HG03139 (cell line): ENCODE measurements around the gene HARBI1.

Experiments used
- ATAC-seq: cut with Tn5 transposase; IDR thresholded peaks from one replicate; pipeline ENCODE4 v1.9.1; 2021; ENCODE audit not compliant: unreplicated experiment

The HARBI1 gene, protein sequence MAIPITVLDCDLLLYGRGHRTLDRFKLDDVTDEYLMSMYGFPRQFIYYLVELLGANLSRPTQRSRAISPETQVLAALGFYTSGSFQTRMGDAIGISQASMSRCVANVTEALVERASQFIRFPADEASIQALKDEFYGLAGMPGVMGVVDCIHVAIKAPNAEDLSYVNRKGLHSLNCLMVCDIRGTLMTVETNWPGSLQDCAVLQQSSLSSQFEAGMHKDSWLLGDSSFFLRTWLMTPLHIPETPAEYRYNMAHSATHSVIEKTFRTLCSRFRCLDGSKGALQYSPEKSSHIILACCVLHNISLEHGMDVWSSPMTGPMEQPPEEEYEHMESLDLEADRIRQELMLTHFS

DNA sequence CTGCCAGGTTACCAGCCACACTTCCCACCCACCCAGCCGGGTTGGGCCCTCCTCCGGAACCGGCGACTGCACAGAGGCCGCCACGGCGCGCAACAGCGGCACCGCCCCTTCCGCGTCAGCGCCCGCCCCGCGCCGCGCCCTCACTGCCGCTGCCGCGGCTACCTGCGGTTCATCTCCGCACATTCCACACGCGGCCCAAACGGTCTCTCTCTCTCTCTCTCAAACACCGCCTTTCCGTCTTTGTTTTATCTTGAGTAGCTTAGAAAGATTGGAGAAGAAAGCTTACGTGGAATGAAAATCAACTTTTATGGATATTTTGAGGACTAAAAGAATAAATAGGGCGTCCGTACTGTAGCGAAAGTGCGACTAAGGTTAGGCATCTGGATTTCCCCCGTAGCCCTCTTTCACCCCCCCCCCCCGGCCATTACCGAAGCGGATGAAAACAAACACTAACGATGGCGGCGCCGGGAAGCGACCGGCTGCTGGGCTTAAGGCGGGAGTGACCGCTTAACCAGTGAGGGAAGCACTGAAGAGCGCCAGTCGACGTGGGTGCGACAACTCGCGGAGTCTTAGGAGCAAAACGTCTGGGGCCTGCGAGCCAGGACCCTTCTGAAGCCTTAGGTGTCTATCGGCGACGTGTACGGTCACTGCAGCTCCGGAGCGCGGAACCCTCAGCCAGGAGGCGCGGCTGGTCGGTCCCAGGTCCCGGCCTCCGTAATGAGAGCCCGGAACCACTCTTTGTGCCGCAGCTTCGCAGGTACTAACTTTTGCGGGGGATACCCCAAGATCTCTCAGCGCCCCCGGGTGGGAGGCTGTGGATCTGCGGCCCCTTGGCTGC is at the start of gene HARBI1, which contains the start of gene ATG13:
HARBI1 (minus strand) TSS at position 94 of the 838 bp plus-strand sequence. CDS start 990 bp downstream, outside the sequence.
ATG13 (plus strand) TSS at position 420 of the 838 bp plus-strand sequence. CDS start 26,739 bp downstream, outside the sequence.
- peak; percentile 95 for ATAC-seq

DNA sequence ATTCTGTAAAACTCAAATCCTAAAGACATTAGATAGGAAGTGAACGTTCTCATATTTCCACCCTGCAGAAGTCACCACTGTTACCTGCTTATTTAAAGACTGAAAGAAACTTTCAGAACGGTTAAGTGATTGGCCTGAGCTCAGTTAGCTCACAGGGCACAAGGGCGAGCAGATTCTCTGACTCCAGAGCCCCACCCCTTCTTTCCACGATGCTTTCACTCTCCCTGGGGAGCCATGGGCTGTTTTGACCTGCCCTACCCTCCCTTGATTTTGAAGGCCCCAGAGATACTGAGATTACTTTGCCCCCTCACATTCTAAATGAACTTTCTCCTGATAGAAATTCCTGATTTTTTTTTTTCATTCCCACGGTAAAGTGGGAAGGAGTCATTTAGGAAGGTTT is 49.5 kb upstream of the HARBI1 start:
- ATAC-seq = no peak

DNA sequence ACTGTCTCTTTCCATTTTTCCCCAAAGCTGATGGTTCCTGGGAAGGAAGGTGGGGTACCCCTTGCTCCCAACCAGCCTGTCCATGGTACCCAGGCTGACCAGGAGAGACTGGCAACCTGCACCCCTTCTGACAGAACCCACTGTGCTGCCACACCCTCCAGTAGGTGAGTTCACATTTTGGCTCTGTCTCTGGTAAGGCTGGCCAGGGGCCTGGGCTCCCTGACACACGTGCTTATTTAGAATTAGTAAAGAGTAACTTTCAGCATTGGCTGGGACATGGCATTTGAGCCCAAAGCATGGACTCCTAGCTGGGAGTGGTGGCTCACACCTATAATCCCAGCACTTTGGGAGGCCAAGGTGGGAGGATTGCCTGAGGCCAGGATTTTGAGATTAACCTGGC is 48.3 kb upstream of the HARBI1 start:
- no peak for ATAC-seq

DNA sequence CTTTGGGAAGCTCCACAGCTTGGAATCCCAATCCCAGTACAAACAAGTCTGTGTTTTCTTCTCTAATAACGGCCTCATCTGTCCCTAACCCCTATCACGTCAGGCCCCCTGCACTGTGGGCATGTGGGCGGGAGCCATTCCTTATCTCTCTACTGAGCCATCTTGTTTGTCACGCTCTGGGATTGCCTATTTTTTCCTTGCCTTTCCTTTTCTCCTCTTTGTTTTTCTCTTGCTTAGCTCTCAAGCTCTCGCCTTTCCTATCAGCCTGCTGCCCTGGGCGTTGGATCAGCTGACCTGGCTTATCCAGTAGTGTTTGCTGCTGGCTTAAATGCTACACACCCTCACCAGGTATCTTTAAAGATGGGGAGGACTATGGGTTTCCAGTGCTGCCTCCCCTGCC is 47.6 kb upstream of the HARBI1 start:
- ATAC-seq = no peak

DNA sequence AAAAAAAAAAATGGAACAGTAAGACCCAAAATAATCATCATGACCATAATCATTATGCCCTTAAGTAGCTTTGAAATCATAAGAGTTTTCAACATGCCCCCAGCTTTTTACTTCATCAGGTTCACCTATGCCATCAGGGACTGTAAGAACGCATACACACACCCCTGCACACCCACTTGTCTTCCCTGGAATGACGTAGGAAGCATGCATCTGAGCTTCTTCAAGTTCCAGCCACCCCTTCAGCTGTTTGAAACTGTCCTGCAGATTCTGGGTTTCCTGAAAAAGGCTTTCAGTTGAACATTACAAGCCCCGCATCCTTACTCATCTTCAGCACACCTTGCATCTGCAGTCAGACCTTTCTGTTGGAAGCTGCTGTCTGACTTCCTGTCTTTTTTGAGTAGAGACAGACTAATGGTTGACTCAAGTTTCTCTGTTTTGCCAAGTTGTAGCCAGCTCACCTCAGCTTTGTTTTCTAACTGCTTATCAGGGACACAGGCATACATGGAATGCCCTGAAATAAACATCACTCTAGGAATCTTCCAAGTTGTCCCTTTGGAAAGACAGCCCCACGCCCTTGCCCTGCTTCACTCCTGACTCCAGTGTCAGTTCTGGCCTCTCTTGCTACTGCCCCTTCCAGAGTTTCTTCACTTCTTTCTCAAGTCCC is 46.4 kb upstream of the HARBI1 start:
- no peak for ATAC-seq

DNA sequence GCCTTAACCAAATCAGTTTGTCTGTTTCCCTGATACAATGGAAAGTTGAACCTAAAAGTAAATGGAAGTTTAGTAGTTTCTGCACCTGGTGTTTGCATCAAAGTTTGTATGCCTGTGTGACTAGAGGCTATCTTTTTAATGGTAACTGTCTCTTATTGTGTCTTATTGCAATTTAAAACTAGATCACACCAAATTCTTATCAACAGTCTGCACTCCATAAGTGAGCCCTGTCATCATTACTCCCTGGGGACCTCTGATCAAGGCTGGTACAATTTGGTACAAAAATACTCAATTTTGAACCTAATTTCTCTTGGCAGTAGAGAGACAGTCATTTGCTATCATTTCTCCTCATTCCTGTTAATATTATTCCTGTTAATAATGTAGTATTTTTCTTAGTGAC is 45.3 kb upstream of the HARBI1 start:
- ATAC-seq = no peak

DNA sequence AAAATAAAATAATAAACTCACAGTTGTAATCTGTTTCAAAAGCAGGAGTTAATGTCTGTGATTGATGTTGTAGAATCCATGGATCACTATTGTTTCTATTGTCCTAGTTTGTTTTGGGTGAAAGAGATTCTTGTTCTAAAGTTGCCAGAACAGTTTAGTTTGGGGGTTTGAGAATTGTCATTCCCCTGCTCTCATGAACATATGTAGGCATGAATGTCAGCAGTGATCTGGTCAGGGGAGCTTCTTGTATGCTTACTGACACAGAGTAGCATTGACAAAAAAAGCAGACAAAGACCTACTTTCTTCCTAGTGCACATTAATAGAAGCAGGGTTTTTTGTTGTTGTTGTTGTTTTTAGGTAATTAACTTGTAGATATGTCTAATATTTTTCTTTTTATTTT is 44.8 kb upstream of the HARBI1 start:
- ATAC-seq = no peak

DNA sequence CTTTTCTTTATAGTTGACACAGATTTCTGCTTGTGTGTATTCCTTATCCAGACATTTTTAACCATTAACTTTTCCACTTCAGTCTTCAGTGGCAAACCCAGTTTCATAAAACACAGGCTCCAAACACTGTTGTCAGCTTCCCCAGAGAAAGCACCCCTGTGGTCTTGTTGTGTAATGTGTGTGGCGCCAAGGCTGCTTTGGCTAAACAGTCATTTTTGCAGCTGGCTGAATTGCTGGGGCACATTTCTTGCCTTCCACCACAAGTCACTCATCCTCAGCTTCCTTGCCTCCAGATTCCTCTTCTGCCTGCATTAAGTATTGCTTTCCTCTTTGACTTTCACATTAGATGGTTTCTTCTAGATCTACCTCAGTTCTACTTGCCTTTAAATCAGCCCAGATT is 42.9 kb upstream of the HARBI1 start:
- no peak for ATAC-seq

DNA sequence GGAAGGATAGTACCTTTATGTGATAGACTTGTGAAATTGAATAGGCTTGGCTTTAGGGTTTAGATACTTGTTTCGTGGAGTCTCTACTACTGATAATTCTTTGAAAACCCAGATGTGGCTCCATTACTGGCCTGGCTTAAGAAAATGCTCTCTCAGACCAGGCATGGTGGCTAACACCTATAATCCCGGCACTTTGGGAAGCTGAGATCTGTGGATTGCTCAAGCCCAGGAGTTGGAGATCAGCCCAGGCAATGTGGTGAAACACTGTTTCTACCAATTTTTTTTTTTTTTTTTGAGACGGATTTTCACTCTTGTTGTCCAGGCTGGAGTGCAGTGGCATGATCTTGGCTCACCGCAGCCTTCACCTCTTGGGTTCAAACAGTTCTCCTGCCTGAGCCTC is 41.2 kb upstream of the HARBI1 start:
- no peak for ATAC-seq

DNA sequence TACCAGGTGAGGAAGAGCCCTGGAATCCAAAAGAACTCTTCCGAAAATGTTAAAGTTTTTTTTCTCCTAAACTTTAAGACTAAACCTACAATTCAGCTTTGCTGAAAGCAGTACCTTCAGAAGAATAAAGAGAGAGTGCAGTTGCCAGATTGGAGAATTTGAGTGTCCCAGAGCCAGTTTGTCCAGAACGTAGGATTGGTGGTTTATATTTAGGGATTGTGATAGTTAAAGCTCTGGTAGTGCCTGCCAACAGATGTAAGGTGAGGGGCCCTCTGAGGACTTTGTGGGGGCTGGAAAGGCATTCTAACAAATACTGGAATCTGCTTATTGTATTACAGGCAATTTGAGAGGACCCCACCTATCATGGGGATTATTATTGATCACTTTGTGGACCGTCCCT is 40.2 kb upstream of the HARBI1 start:
- ATAC-seq = no peak

DNA sequence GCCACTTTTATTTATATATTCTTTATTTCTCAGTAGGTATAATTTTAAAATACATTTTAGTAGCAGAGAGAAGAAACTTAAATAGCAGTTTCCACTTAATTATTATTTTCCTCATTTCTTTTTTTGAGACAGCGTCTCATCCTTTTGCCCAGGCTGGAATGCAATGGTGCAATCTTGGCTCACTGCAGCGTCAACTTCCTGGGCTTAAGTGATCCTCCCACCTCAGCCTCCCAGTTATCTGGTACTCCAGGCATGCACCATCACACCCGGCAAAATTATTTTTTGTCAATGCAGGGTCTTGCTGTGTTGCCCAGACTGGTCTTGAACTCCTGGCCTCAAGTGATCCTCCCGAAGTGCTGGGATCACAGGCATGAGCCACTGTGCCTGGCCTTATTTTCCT is 38.6 kb upstream of the HARBI1 start:
- ATAC-seq = no peak

DNA sequence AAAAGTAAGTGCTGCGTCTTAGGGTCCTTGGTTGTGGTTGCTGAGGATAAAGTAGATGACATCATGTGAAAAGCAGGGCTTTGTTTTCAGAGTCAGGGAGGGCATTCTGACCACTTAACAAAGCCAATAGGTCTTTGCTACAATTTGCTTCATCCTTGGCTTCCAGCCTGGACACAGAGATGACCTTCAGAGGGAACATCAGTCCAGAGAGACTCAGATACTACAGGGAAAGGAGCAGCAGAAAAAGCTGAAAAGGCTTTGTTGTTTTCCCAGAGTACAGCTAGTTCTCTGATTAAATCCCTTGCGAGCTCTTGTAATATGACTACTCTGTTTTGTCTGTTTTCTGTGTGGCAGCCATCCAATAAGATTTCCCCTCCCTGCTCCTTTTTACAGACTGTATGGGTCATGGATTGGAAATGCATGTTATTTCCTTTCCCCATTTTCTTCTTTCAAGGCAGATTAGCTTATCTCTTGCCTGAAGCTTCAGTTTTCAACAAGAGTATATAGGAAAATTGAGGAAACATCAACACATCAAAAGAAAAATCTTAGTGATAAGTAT is 32.2 kb upstream of the HARBI1 start:
- no peak for ATAC-seq

DNA sequence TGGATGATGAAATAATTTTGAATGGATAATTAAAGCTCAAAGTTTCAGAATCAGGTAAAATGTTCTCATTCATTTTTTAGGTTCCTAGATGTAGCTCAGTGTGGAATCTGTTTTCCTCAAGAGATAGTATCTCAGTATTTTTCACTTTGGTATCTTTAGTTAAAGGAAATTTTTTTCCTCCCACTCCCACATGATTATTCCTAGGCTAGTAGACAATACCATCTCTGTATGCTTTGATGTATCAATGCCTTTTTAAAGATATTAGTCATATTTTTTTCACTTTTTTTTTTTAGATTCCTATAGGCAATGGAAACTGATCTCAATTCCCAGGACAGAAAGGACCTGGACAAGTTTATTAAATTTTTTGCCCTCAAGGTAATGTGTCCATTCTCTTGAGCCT is 27.0 kb upstream of the HARBI1 start:
- no peak for ATAC-seq

DNA sequence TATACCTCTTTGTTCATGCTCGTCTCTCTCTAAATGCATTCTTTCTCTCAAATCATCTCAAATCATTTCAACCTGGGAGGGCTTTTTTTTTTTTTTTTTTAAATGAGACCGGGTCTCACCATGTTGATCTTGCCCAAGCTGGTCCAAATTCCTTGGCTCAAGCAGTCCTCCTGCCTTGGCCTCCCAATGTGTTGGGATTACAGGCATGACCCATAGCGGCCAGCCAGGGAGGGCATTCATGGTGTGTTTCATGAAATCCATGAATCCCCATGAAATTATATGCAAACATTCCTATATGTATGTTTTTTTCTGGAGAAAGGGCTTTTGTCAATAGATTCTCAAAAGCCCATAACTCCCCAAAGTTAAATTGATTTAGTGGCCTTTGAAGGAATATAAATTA is 26.5 kb upstream of the HARBI1 start:
- ATAC-seq = no peak

DNA sequence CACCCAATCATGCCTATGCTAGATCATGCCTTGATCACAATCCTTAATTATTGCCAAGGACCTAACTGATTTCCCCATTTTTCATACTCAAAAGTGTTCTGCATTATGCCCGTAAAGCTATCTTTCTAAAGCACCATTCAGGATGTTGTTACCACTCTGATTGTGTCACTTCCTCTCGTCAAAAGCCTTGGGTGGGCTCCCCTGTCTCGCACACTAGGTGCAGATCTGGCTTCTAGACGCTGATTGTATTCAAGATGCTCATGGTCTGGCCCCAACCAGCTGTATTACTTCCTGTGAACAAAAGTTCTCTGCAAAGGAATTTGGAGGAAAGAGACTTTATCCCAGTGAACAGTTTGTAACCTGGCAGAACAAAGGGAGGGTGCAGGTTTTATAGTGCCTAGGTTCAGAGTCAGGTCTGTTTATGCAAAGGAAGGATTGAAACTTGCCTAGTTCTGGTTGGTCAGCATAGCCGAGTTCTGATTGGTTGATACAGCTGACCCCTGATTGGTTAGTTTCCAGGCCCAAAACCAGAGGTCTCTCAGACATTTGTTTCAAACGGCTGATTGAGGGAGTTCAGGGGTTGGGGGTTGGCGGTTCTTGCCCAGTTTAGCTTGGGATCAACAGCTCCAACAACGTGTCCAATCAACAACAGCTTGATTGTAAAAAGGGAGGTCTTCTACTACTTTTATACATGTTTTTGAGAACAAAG is 25.8 kb upstream of the HARBI1 start:
- no peak for ATAC-seq

DNA sequence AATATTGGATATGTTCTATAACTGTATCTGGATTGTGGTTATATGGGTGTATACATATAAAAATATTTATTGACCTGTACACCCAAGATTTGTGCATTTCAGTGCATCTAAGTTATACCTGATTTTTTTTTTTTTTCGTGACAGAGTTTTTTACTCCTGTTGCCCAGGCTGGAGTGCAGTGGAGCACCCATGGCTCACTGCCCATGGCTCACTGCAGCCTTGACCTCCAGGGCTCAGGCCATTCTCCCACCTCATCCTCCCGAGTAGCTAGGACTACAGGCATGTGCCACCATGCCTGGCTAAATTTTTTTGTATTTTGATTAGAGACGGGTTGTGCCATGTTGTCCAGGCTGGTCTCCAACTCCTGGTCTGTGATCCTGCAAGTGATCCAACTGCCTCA is 24.6 kb upstream of the HARBI1 start:
- no peak for ATAC-seq

DNA sequence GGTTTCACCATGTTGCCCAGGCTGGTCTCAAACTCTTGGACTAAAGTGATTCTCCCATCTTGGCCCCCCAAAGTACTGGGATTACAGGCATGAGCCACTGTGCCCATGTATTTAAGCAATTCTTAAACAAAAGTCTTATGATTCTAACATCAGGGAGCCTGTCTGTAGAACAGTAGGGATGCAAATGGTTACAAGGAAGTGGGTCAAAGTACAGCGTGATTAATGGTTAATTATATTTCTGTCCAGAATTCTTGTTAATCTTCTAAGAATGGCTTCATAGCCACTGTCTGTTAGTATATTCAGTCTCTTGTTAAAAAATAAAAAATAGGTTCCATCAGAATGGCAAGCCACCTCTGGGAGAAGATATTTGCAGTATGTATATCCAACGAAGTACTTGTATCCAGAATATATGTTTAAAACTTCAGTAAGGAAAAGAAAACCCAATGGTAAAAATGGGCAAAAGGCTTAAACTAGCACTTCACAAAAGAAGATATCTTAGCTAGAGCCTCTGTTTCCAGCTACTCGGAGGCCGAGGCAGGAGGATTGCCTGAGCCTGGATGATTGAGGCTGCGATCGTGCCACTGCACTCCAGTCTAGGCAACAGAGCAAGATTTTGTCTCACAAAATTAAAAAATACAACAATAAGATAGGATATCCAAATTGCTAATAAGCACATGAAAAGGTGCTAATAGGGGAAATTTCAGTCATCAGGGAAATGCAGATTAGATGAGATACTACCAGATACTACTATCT is 23.2 kb upstream of the HARBI1 start:
- no peak for ATAC-seq

DNA sequence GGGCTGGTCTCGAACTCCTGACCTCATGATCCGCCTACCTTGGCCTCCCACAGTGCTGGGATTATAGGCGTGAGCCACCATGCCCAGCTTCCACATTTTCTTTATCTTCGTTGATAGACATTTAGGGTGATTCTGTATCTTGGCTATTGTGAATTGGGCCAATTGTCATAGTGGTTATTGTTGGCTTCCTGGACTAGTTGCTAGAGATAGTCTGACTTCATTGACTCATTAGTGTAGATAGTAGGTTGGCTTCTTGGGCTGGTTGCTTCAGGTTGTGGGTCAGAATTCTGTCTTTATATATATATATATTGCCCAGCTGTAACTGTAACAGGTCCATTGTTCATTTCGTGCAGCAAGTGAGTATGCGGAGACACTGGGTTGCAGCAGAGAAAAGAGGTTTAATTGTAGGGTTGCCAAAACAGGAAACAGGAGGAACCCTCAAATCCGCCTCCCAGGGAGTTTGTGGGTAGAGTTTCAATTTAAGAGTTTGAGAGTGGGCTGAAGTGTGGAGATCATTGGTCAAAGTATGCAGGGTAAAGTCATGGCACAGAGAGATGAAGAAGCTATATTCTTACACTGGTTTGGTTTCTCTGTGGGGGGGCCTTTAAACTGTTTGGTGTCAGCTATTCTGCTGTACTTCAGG is 22.3 kb upstream of the HARBI1 start:
- no peak for ATAC-seq

DNA sequence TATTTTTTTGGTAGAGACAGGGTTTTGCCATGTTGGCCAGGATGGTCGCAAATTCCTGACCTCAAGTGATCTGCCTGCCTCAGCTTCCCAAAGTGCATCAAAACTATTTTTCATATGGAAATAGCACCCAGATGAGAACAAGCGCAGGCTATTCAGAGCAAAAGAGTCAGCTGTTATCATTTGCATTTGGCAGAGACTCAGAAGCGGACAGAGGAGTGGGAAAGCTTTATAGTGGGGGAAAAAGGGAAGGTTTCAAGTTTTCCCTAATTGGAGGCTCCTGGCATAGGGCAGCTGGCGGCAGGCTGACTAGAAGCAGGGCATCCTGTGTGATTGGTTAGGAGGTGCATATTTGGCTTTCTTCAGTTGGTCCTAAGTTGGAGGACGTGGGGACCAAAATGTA is 20.5 kb upstream of the HARBI1 start:
- no peak for ATAC-seq
